H1 (cell line): ENCODE data around the gene RPTOR. TPM values are rescaled to one million over a fixed set of nuclear protein-coding genes. Genes with fewer than 3 reads are reported as not detected.

Experiments used
- CTCF ChIA-PET: fragments of 300-600 bp; sonication (Branson Sonifier 250); formaldehyde crosslinking; loops from one replicate; lab custom pipeline; 2021; ENCODE audit not compliant: partially characterized antibody; lab: Charles Lee
- POLR2A ChIA-PET: fragments of 300-600 bp; sonication (Branson Sonifier 250); formaldehyde crosslinking; loops from one replicate; lab custom pipeline; 2021; ENCODE audit warnings: inconsistent platforms; ENCODE audit not compliant: partially characterized antibody; lab: Charles Lee
- DNase-seq, 2 experiments: peaks; one replicate each; pipeline versions ENCODE4 v3.0.0 to v3.0.0-alpha.2; 2010 to 2022; ENCODE audit warnings: low spot score in 2 of 2, low read depth in 1 of 2, mixed read lengths in 1 of 2
- FAIRE-seq: peaks from 2 replicates; lab custom pipeline; 2011; peaks lifted over from hg19 to GRCh38; lab: Jason Lieb, UNC
- H2AFZ ChIP-seq: 2 replicates; pipeline ENCODE4 v1.8.1; 2012; ENCODE audit warnings: low read length, inconsistent platforms
- H2AK5ac ChIP-seq: 2 replicates; pipeline ENCODE4 v1.6.1; 2013; ENCODE audit warnings: low read depth, low read length
- H2BK120ac ChIP-seq: replicated peaks from 2 replicates; pipeline ENCODE3; 2013; ENCODE audit warnings: low read depth, low read length, inconsistent platforms
- H2BK12ac ChIP-seq: 2 replicates; pipeline ENCODE4 v1.6.1; 2013; ENCODE audit warnings: low read depth, low read length
- H2BK15ac ChIP-seq: 2 replicates; pipeline ENCODE4 v1.6.1; 2013; ENCODE audit warnings: low read length
- H2BK20ac ChIP-seq: 2 replicates; pipeline ENCODE4 v1.6.1; 2013; ENCODE audit warnings: low read length
- H2BK5ac ChIP-seq: 2 replicates; pipeline ENCODE4 v1.6.1; 2013; ENCODE audit warnings: low read depth, low read length
- H3K14ac ChIP-seq: 2 replicates; pipeline ENCODE4 v1.6.1; 2013; ENCODE audit warnings: inconsistent platforms; ENCODE audit not compliant: insufficient read length
- H3K18ac ChIP-seq: 2 replicates; pipeline ENCODE4 v1.6.1; 2013; ENCODE audit warnings: low read length; ENCODE audit errors: extremely low read depth
- H3K23ac ChIP-seq: 2 replicates; pipeline ENCODE4 v1.6.1; 2013; ENCODE audit warnings: inconsistent platforms; ENCODE audit not compliant: insufficient read length
- H3K23me2 ChIP-seq: 2 replicates; pipeline ENCODE4 v1.6.1; 2013; ENCODE audit warnings: low read depth, low read length
- H3K27ac ChIP-seq: 2 replicates; pipeline ENCODE4 v1.6.1; 2011; ENCODE audit warnings: low read depth, low read length, inconsistent platforms
- H3K27me3 ChIP-seq, 4 experiments: replicated peaks in 1 of 4; 1 replicate in 1 of 4; 2 replicates in 3 of 4; pipeline versions ENCODE4 v1.6.1 to v1.8.1; 2011 to 2013; ENCODE audit warnings: low read length in 3 of 4, mild to moderate bottlenecking in 3 of 4, inconsistent platforms in 2 of 4, mixed read lengths in 2 of 4, moderate library complexity in 1 of 4; ENCODE audit not compliant: control insufficient read depth in 3 of 4, insufficient read depth in 3 of 4; ENCODE audit errors: extremely low read depth in 1 of 4
- H3K36me3 ChIP-seq, 4 experiments: 2 replicates each; pipeline versions ENCODE4 v1.6.1 to v1.8.1; 2011 to 2013; ENCODE audit warnings: mild to moderate bottlenecking in 4 of 4, low read length in 3 of 4, moderate library complexity in 2 of 4, control low read depth in 1 of 4, inconsistent platforms in 1 of 4; ENCODE audit not compliant: insufficient read depth in 4 of 4, control insufficient read depth in 2 of 4
- H3K4ac ChIP-seq: replicated peaks from 2 replicates; pipeline ENCODE3; 2013; ENCODE audit warnings: low read length, low read depth, mixed read lengths, inconsistent platforms; ENCODE audit not compliant: insufficient read length
- H3K4me1 ChIP-seq, 4 experiments: replicated peaks in 1 of 4; 1 replicate in 1 of 4; 2 replicates in 3 of 4; pipeline versions ENCODE4 v1.6.1 to v1.8.1; 2011 to 2013; ENCODE audit warnings: low read length in 3 of 4, inconsistent platforms in 2 of 4, mixed read lengths in 1 of 4; ENCODE audit not compliant: insufficient read depth in 4 of 4, control insufficient read depth in 3 of 4
- H3K4me2 ChIP-seq, 2 experiments: 2 replicates each; pipeline versions ENCODE4 v1.6.1 to v1.8.1; 2011 to 2013; ENCODE audit warnings: low read depth in 2 of 2, low read length in 2 of 2, control low read depth in 1 of 2, inconsistent platforms in 1 of 2, mild to moderate bottlenecking in 1 of 2; ENCODE audit not compliant: insufficient read depth in 1 of 2
- H3K4me3 ChIP-seq, 4 experiments: fragments of 200-600, 300-600 bp in 1 of 4; sonication (generic), shearing (Covaris generic), sonication (Bioruptor Twin) in 1 of 4; 2 replicates each; pipeline versions ENCODE4 v1.5.1 to v1.8.1; 2011 to 2016; ENCODE audit warnings: low read length in 4 of 4, low read depth in 3 of 4, control low read depth in 2 of 4, inconsistent platforms in 2 of 4, mild to moderate bottlenecking in 2 of 4, mixed read lengths in 1 of 4, moderate library complexity in 1 of 4; ENCODE audit not compliant: insufficient read depth in 2 of 4; ENCODE audit errors: extremely low read depth in 1 of 4
- H3K56ac ChIP-seq: replicated peaks from 2 replicates; pipeline ENCODE3; 2013; ENCODE audit warnings: low read depth, mild to moderate bottlenecking, mixed read lengths, low read length, inconsistent platforms; ENCODE audit not compliant: insufficient read length
- H3K79me1 ChIP-seq: 2 replicates; pipeline ENCODE4 v1.6.1; 2013; ENCODE audit warnings: low read depth, low read length, control low read depth
- H3K79me2 ChIP-seq, 2 experiments: 2 replicates each; pipeline versions ENCODE4 v1.6.1 to v1.8.1; 2012 to 2013; ENCODE audit warnings: low read length in 2 of 2, mild to moderate bottlenecking in 2 of 2, inconsistent platforms in 1 of 2; ENCODE audit not compliant: insufficient read depth in 2 of 2, control insufficient read depth in 1 of 2
- H3K9ac ChIP-seq, 4 experiments: replicated peaks in 1 of 4; 1 replicate in 1 of 4; 2 replicates in 3 of 4; pipeline versions ENCODE4 v1.6.1 to v1.8.1; 2011 to 2013; ENCODE audit warnings: low read depth in 3 of 4, low read length in 3 of 4, control low read depth in 2 of 4, mild to moderate bottlenecking in 2 of 4, moderate library complexity in 2 of 4, inconsistent platforms in 1 of 4; ENCODE audit errors: extremely low read depth in 1 of 4
- H3K9me3 ChIP-seq, 2 experiments: 2 replicates each; pipeline versions ENCODE4 v1.6.1 to v1.8.1; 2012 to 2013; ENCODE audit warnings: mild to moderate bottlenecking in 2 of 2, moderate library complexity in 2 of 2, control low read depth in 1 of 2, inconsistent platforms in 1 of 2, low read depth in 1 of 2, low read length in 1 of 2, mixed read lengths in 1 of 2; ENCODE audit not compliant: insufficient read depth in 2 of 2
- H4K20me1 ChIP-seq, 2 experiments: replicated peaks in 1 of 2; 2 replicates each; pipeline versions ENCODE3 to v1.8.1; 2011 to 2013; ENCODE audit warnings: inconsistent platforms in 2 of 2, low read length in 2 of 2, mild to moderate bottlenecking in 1 of 2; ENCODE audit not compliant: insufficient read depth in 2 of 2, control insufficient read depth in 1 of 2
- H4K5ac ChIP-seq: 2 replicates; pipeline ENCODE4 v1.6.1; 2013; ENCODE audit warnings: low read length, low read depth, mixed read lengths, inconsistent platforms; ENCODE audit not compliant: insufficient read length
- H4K8ac ChIP-seq: 2 replicates; pipeline ENCODE4 v1.8.0; 2013; ENCODE audit warnings: mild to moderate bottlenecking, moderate library complexity, low read length, inconsistent platforms; ENCODE audit not compliant: insufficient read depth; ENCODE audit errors: extremely low read depth
- H4K91ac ChIP-seq: replicated peaks from 2 replicates; pipeline ENCODE3; 2013; ENCODE audit warnings: low read length, mixed read lengths, inconsistent platforms; ENCODE audit not compliant: insufficient read length
- JUND ChIP-seq: IDR thresholded peaks from 2 replicates; pipeline ENCODE4 v1.6.1; 2011; ENCODE audit warnings: mild to moderate bottlenecking, improper control_type of control experiment, low read length
- POLR2A ChIP-seq, 2 experiments: IDR thresholded peaks; 1 replicate in 1 of 2; 2 replicates in 1 of 2; pipeline ENCODE4 v1.6.1; 2011; ENCODE audit warnings: low read depth in 2 of 2, low read length in 2 of 2, mild to moderate bottlenecking in 2 of 2; ENCODE audit errors: control extremely low read depth in 1 of 2
- TAF1 ChIP-seq: IDR thresholded peaks from 2 replicates; pipeline ENCODE4 v1.6.1; 2011; ENCODE audit warnings: mild to moderate bottlenecking, low read depth, low read length
- WGBS, 2 experiments: shearing (Covaris generic) in 1 of 2; methylation state at CpG; one replicate each; pipeline versions ENCODE4 v1.1.6 to v1.1.7; 2013 to 2015; ENCODE audit warnings: low lambda C conversion rate in 2 of 2, mixed read lengths in 2 of 2, inconsistent platforms in 1 of 2, low coverage in 1 of 2, missing lambda C conversion rate in 1 of 2; ENCODE audit not compliant: insufficient replicate concordance in 2 of 2, insufficient coverage in 1 of 2, insufficient read length in 1 of 2; ENCODE audit errors: extremely low coverage in 1 of 2, missing lambda C conversion rate in 1 of 2; 5-methylcytosine and 5-hydroxymethylcytosine counted together
- polyA plus RNA-seq, 7 experiments: library from polyadenylated mRNA; depleted of rRNA in 3 of 7; stranded (reverse) in 5 of 7; unstranded in 2 of 7; fragments of >200 nt in 5 of 7; fragments of 200-250 nt in 2 of 7; gene quantifications; 1 replicate in 5 of 7; 2 replicates in 1 of 7; 4 replicates in 1 of 7; pipeline versions ENCODE4 v1.2.1 to v1.2.3, GENCODE V29; 2011 to 2013; ENCODE audit warnings: missing spikeins in 2 of 7, mixed read lengths in 2 of 7
- total RNA-seq: library from RNA; stranded (reverse); fragmentation: NEBNext Ultra II Directional; extraction: Animal tissue kit (Norgen Biotek cat#: 25700); gene quantifications from 2 replicates; pipeline ENCODE4 v1.2.1, GENCODE V29; 2021

Gene RPTOR
- total and polyA plus RNA-seq, 2 of the 8 experiments (the other 6 are each of a cell fraction or from before 2014, with no cell fraction given), result 6.9 to 28.7 TPM

GRCh38 chr17:80639658-80640057 lies 95.0 kb downstream of the RPTOR start:
- ChIA-PET CTCF (interaction anchor here (0.6 to 4.6 kb wide), 3 partner anchors 10 to 149 kb away, joined by 3 to 30 read pairs (median 4); no protein-coding TSS in a partner anchor), POLR2A (no interaction called here)
- Histone ChIP-seq H3K9ac (no peak overlapping the region), H4K91ac (no peak overlapping the region), H4K5ac (no peak overlapping the region), H2AFZ (no peak overlapping the region), H3K14ac (no peak overlapping the region), H4K20me1 (peaks cover 4 to 7% of the 10 kb centered on the region in 2 experiments), H3K9me3 (no peaks in the 10 kb centered on the region), H2BK120ac (no peak overlapping the region), H3K18ac (no peak overlapping the region), H2BK20ac (no peak overlapping the region), H2BK15ac (no peak overlapping the region), H3K36me3 (no peaks in the 10 kb centered on the region), H4K8ac (no peak overlapping the region), H3K23ac (no peak overlapping the region), H3K56ac (no peak overlapping the region), H3K79me2 (peaks cover 0 to 29% of the 10 kb centered on the region in 2 experiments; a peak in 2 of 4 replicates), H2BK5ac (no peak overlapping the region), H3K27ac (no peak overlapping the region), H3K4ac (no peak overlapping the region), H3K4me2 (no peak overlapping the region), H3K4me1 (no peaks in the 10 kb centered on the region; a peak in 1 of 7 replicates), H3K79me1 (peaks cover 12% of the 10 kb centered on the region), H3K4me3 (no peak overlapping the region), H3K27me3 (no peaks in the 10 kb centered on the region), H3K23me2 (peaks cover under 1% of the 10 kb centered on the region; the same call in 1 of the 2 replicates), H2AK5ac (no peak overlapping the region), H2BK12ac (no peak overlapping the region)
- no peak for FAIRE-seq
- TF ChIP-seq POLR2A (IDR thresholded peaks at IDR 0.05; ENCODE audit: control extremely low read depth in 1 of 2, low read depth in 2 of 2, low read length in 2 of 2), result no peak
- no peak for TF ChIP-seq TAF1
- no peak for TF ChIP-seq JUND
- 86% methylated on average over 2 of the region's 2 CpGs; no CpG with 5 or more reads in 1 of the 2 experiments for WGBS, 2 experiments
- DNase-seq, result no peak
